GM18868 (cell line): ENCODE results near the gene OR1F1.

Source experiments
- ATAC-seq: cut with Tn5 transposase; IDR thresholded peaks from one replicate; pipeline ENCODE4 v1.9.1; 2021; ENCODE audit warnings: mild to moderate bottlenecking, moderate library complexity; ENCODE audit not compliant: unreplicated experiment

The OR1F1 gene

DNA sequence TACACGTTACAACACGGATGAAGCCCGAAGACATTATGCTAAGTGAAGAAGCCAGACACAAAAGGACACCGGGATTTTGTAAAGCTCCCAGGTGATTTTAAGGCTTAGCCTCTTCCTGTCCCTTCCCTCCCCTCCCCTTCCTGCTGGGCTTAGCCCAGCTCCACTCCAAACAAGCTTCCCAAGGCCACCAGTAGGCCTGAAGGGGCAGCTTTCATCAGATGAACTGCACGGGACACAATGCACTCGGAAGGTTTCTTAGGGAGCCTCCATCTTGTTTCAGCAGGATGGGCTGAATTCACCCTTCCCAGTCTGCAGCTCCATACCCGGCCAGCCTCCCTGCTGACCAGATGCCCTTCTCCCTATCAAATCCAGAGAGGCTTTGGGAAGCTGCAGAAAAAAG lies 58.0 kb downstream of the OR1F1 start:
- ATAC-seq: no peak

DNA sequence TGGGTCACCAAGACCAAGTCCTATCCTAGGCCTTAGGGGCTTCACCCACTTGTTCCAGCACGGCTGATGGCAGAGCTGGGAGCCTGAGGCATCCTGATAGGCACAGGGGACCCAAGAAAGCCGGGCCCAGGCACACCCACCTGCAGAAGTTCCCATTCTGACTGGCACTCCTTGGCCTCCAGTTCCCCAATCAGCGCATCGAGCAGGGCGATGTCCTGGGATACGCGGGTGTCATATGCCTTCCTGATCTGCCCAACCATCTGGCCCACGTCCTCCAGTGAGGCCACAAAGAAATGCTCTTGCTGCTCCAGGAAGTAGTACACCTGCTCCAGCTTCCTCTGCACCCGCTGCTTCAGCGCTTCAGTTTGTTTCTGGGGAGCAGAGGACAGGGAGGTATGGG lies 58.9 kb downstream of the OR1F1 start:
- no peak for ATAC-seq

DNA sequence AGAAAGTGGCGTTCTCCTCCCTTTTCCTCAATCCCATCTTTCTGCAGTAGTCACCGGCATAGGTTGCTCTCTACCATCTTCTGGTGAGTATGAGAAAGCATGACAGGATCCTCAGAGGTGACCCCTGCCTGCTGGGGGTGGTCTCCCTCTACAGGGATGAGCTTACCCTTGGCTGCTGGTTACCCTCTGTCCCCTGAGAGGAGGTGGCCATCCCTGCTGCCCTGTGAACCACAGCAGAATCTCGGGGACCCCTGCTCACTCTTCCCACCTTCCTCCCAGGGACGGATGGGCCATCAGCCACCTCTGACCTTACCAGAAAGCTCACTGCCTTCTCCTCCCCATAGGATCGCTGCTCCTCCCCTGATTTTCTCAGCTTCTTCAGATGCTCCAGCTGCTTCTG lies 60.6 kb downstream of the OR1F1 start:
- no peak for ATAC-seq

DNA sequence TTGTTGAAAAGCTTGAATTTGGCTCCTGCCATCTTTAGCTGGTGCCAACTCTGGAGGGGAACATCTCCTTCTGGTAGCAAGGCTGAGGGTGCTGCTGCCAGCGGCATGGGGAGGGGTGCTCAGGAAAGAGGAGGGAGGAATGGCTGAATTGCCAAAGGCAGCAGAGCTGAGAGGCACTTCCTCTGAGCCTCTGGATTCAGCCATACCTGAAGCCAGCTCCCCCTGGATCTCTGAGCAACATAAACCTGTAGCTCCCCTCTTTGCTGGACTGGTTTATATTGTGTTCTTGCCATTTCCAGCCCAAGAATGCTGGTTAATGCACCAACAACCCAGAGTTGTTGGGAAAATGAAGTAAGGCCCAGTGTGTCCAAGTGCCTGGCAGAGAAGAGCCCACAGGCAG lies 61.0 kb downstream of the OR1F1 start:
- no peak for ATAC-seq

DNA sequence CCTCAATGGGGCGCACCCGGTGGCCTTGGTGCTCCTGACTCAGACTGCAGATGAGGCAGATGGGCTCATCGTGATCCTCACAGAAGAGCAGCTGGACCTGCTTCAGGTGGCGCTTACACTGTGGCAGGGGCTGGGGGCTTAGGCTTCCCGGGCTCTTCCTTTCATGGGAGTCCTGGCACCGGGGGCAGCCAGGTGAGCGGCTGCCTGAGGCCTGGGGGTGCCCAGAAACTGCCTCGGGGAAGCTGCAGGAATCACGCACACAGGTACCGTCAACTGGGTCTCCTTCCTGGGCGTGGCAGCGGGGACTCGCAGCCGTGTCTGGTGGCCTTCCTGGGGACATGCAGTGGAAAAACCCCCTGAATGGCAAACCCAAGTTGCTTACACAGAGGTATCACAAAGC lies 61.4 kb downstream of the OR1F1 start:
- no peak for ATAC-seq

DNA sequence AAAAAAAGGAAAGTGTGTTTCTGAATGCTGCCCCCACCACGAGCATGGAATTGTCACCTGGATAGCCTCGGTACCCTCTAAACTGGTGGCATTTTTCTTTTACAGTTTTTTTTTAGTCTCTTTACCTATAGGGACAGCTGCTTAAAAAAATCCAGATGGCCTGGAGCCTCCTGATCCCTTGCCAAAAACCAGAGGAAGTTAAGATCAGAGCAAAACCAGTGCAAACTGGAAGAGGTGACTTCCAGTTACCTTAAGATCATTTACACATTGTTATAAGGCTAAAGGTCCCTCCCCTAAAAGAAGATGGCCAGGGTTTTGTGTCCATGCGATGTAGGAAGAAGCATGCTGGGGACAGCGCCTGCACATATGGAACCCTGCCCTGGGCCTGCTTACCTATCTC lies 65.0 kb downstream of the OR1F1 start:
- no peak for ATAC-seq

DNA sequence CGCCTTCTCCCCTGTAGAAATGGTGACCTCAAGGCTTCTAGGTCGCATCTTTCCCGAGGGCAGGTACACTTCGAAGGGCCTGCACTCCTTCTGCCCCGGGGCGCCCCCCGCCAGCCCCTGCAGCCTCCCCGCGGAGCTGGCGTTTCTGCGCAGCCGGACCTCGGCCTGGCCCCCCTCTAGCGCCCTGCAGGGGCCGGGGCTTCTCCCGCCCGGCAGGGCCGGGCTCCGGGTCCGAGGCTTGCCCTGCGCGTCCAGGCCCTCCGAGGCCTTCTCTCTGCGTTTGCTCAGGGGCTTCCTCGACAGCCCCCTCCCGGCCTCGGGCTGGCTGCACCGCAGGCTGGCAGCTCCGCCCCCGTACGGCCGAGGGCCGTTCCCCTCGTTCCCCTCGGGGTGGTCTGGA lies 66.3 kb downstream of the OR1F1 start:
- no peak for ATAC-seq
